ENCODE measurements around the gene PCGF3. TPM values are rescaled to one million over a fixed set of nuclear protein-coding genes. Genes with fewer than 3 reads are reported as not detected.

The PCGF3 gene
- total and polyA plus RNA-seq, 9 of the 15 experiments (the other 6 are each of a cell fraction or from before 2014, with no cell fraction given): 2.6 to 46.1 (median 20.3) TPM

- TF ChIP-seq ZNF184 (CRISPR knock-in tag; IDR thresholded peaks at IDR 0.05): no peak
These were observed 44.4 kb upstream of the PCGF3 start (continued) for GRCh38 chr4:661231-661630.

DNA sequence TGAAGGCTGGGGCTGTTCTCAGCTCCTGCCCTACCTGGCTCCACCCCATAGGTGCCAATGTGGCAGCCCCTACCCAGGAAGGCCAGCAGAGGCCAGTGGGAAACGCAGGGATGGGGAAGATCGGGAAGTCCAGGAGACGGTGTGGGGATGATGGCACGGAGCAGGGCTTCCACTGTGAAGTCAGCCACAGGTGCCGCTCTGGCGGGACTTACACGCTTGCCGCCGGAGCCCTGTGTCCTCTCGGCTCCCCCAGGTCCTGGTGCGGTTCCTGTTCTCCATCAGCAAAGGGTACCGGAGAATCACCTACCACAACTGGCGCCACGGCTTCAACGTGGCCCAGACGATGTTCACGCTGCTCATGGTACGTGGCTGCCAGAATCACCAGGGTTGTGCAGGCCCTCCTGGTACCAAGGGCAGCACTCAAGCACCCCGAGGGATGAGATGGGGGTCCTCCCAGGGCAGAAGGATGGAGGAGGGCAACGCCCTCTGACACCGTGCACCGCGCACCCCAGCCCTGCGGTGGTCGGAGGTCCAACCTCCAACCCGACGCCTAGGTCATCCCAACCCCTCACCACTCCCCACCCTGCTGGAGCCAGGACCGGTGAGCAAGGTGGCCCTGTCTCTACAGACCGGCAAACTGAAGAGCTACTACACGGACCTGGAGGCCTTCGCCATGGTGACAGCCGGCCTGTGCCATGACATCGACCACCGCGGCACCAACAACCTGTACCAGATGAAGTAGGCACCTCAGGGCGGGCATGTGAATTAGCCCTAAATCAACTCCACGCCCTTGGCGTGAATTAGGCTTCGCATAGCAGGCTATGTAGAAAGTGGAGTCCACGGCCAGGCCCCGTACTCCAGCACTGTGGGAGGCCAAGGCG, 43.5 kb upstream of the PCGF3 start:
- Histone ChIP-seq H3K9me3 (replicated peaks; ENCODE audit: control insufficient read depth, insufficient read depth, low read depth, low read length) (peaks cover 3% of the 10 kb centered on the region; the same call in 1 of the 2 replicates), H3K36me3 (ENCODE audit: control insufficient read depth, insufficient read depth, low read length) (no peaks in the 10 kb centered on the region), H3K27ac (ENCODE audit: extremely low read depth, low read depth, low read length) (no peak overlapping the region), H3K79me2 (ENCODE audit: control insufficient read depth, insufficient read depth, low read length) (no peaks in the 10 kb centered on the region), H3K4me3 (no peak overlapping the region), H3K9ac (ENCODE audit: insufficient read depth in 1 of 2, low read depth in 2 of 2, low read length in 2 of 2) (no peak overlapping the region; a peak in 1 of 4 replicates), H3K4me1 (replicated peaks in 1 of 2; ENCODE audit: control insufficient read depth in 2 of 2, insufficient read depth in 2 of 2, low read length in 2 of 2) (peaks cover 0 to 56% of the 10 kb centered on the region in 2 experiments; a peak in 2 of 5 replicates), H3K27me3 (ENCODE audit: control insufficient read depth in 2 of 2, insufficient read depth in 2 of 2, low read length in 2 of 2) (peaks cover 21 to 52% of the 10 kb centered on the region in 2 experiments; a peak in 3 of 5 replicates), H4K20me1 (replicated peaks; ENCODE audit: control insufficient read depth, insufficient read depth, low read length) (no peaks in the 10 kb centered on the region), H2AFZ (ENCODE audit: low read depth, low read length) (no peak overlapping the region), H3K4me2 (ENCODE audit: insufficient read depth, low read length) (no peak overlapping the region), H3K9me1 (ENCODE audit: control insufficient read depth, insufficient read depth, low read length) (no peaks in the 10 kb centered on the region)
- no peak for ATAC-seq
- no peak for FAIRE-seq
- in situ Hi-C loops (cut with MboI) (no loop called here), intact Hi-C loops (cut with micrococcal nuclease) (no loop called here)
- DNase-seq (ENCODE audit: extremely low read depth in 1 of 4, low spot score in 3 of 4): no peak
- no TSS peak for BruUV-seq (replicated peaks)
- ChIA-PET CTCF (ENCODE audit: low intra/inter-chr PET ratio) (no interaction called here), POLR2A (interaction anchor here (0.6 kb wide), 1 partner anchor 12 kb away, joined by 3 read pairs; the partner anchor contains the start of genes ATP5ME and MYL5)
- 13% methylated on average over 40 of the region's 42 CpGs for WGBS (ENCODE audit: insufficient coverage, low coverage, missing lambda C conversion rate)
- TF ChIP-seq ILK (tag; IDR thresholded peaks at IDR 0.05; ENCODE audit: borderline replicate concordance, low read depth) (no peak), ZFP36 (IDR thresholded peaks at IDR 0.05; ENCODE audit: low read depth, low read length, partially characterized antibody) (no peak), ETS2 (tag; IDR thresholded peaks at IDR 0.05; ENCODE audit: borderline replicate concordance, poor library complexity, severe bottlenecking) (no peak), BACH1 (tag; IDR thresholded peaks at IDR 0.05) (no peak), ZNF445 (CRISPR knock-in tag; IDR thresholded peaks at IDR 0.05; ENCODE audit: low read depth) (no peak), MCM5 (IDR thresholded peaks at IDR 0.05; ENCODE audit: low read depth) (no peak), ZBED1 (IDR thresholded peaks at IDR 0.05) (no peak), RBM34 (IDR thresholded peaks at IDR 0.05; ENCODE audit: borderline replicate concordance, insufficient read depth, low read length) (no peak), RFX5 (IDR thresholded peaks at IDR 0.05; ENCODE audit: low read depth, low read length) (no peak), PML (IDR thresholded peaks at IDR 0.05; ENCODE audit: low read length) (no peak), ILF3 (IDR thresholded peaks at IDR 0.05; ENCODE audit: borderline replicate concordance) (no peak), ARID3B (CRISPR knock-in tag; IDR thresholded peaks at IDR 0.05; ENCODE audit: borderline replicate concordance) (no peak), PTTG1 (tag; IDR thresholded peaks at IDR 0.05; ENCODE audit: low read depth) (no peak), ERF (CRISPR knock-in tag; IDR thresholded peaks at IDR 0.05) (no peak)
- TF ChIP-seq, protein P1, sequence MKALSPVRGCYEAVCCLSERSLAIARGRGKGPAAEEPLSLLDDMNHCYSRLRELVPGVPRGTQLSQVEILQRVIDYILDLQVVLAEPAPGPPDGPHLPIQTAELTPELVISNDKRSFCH (CRISPR knock-in tag; IDR thresholded peaks at IDR 0.05): no peak
- TF ChIP-seq, protein P1 (tag; IDR thresholded peaks at IDR 0.05): no peak

Measured in K562 (cell line).